Stimulated activated CD4-positive, alpha-beta T cell treated with anti-CD3 and anti-CD28 coated beads, Interleukin-2, amount 100 ng/mL, for 4 hours (primary cell): ENCODE results near the gene RPL10A.
"Not testable (repeated sequence)": the region's sequence is repeated elsewhere in the genome, so short reads cannot be mapped to it uniquely, and the experiment has no call there.

Experiments
- DNase-seq: peaks from one replicate; pipeline ENCODE4 v3.0.0-alpha.2; 2020; ENCODE audit warnings: low read depth

The RPL10A gene

GRCh38 chr6:35512740-35513139 is 44.5 kb downstream of the RPL10A start, which contains the start of gene TULP1:
TULP1 (minus strand) TSS chr6:35512896; CDS start chr6:35512858, 38 bp downstream.
- no peak for DNase-seq

GRCh38 chr6:35514587-35514986 is 46.4 kb downstream of the RPL10A start:
- no peak for DNase-seq

- not testable (repeated sequence) for DNase-seq
Measured at GRCh38 chr6:35515939-35516338, 47.7 kb downstream of the RPL10A start.

GRCh38 chr6:35516712-35517111 is 48.5 kb downstream of the RPL10A start:
- DNase-seq = no peak

GRCh38 chr6:35517978-35518377 is 49.8 kb downstream of the RPL10A start:
- DNase-seq = not testable (repeated sequence)

GRCh38 chr6:35518566-35519312 is 50.5 kb downstream of the RPL10A start:
- no peak for DNase-seq

GRCh38 chr6:35519313-35520015 is 51.3 kb downstream of the RPL10A start:
- DNase-seq = no peak
